Measurements from ENCODE around the gene PLEKHA1.

Gene PLEKHA1

GRCh38 chr10:122346326-122346950, 28.1 kb upstream of the PLEKHA1 start:
- Histone ChIP-seq H3K9ac (ENCODE audit: low read length in 5 of 5) (no peak overlapping the region), H3K4me1 (ENCODE audit: control insufficient read depth in 5 of 5, insufficient read depth in 5 of 5, low read length in 5 of 5) (peaks cover 0 to 3% (median 0%) of the 10 kb centered on the region in 5 donors), H3K36me3 (ENCODE audit: control insufficient read depth in 5 of 5, insufficient read depth in 5 of 5, low read length in 5 of 5) (no peaks in the 10 kb centered on the region), H3K27me3 (ENCODE audit: control insufficient read depth in 5 of 5, insufficient read depth in 4 of 5, low read length in 5 of 5) (no peaks in the 10 kb centered on the region), H3K4me3 (ENCODE audit: low read depth in 1 of 5, low read length in 5 of 5) (no peak overlapping the region), H3K9me3 (ENCODE audit: control insufficient read depth in 5 of 5, low read length in 5 of 5) (peaks cover 0 to 3% (median 0%) of the 10 kb centered on the region in 5 donors), H3K27ac (ENCODE audit: low read depth, low read length) (no peak overlapping the region)

- H3K27ac ChIP-seq (ENCODE audit: low read depth, low read length), result no peak overlapping the region
- peaks cover 0 to 3% (median 0%) of the 10 kb centered on the region in 5 donors for H3K9me3 ChIP-seq (ENCODE audit: control insufficient read depth in 5 of 5, low read length in 5 of 5)
- H3K4me3 ChIP-seq (ENCODE audit: low read depth in 1 of 5, low read length in 5 of 5), result no peak overlapping the region
- no peaks in the 10 kb centered on the region for H3K27me3 ChIP-seq (ENCODE audit: control insufficient read depth in 5 of 5, insufficient read depth in 4 of 5, low read length in 5 of 5)
- H3K4me1 ChIP-seq (ENCODE audit: control insufficient read depth in 5 of 5, insufficient read depth in 5 of 5, low read length in 5 of 5), result peaks cover 0 to 3% (median 0%) of the 10 kb centered on the region in 5 donors
- H3K36me3 ChIP-seq (ENCODE audit: control insufficient read depth in 5 of 5, insufficient read depth in 5 of 5, low read length in 5 of 5), result no peaks in the 10 kb centered on the region
- H3K9ac ChIP-seq (ENCODE audit: low read length in 5 of 5), result no peak overlapping the region
These were observed 27.2 kb upstream of the PLEKHA1 start for GRCh38 chr10:122347170-122347841.

GRCh38 chr10:122348512-122348911, 26.0 kb upstream of the PLEKHA1 start:
- Histone ChIP-seq H3K4me3 (ENCODE audit: low read depth in 1 of 5, low read length in 5 of 5) (no peak overlapping the region), H3K27ac (ENCODE audit: low read depth, low read length) (no peak overlapping the region), H3K9ac (ENCODE audit: low read length in 5 of 5) (no peak overlapping the region), H3K9me3 (ENCODE audit: control insufficient read depth in 5 of 5, low read length in 5 of 5) (peaks cover 0 to 3% (median 0%) of the 10 kb centered on the region in 5 donors), H3K27me3 (ENCODE audit: control insufficient read depth in 5 of 5, insufficient read depth in 4 of 5, low read length in 5 of 5) (no peaks in the 10 kb centered on the region), H3K36me3 (ENCODE audit: control insufficient read depth in 5 of 5, insufficient read depth in 5 of 5, low read length in 5 of 5) (no peaks in the 10 kb centered on the region), H3K4me1 (ENCODE audit: control insufficient read depth in 5 of 5, insufficient read depth in 5 of 5, low read length in 5 of 5) (peaks cover 0 to 3% (median 0%) of the 10 kb centered on the region in 5 donors)

GRCh38 chr10:122348935-122349361, 25.6 kb upstream of the PLEKHA1 start:
- H3K27ac ChIP-seq (ENCODE audit: low read depth, low read length), result no peak overlapping the region
- no peak overlapping the region for H3K4me3 ChIP-seq (ENCODE audit: low read depth in 1 of 5, low read length in 5 of 5)
- peaks cover 0 to 3% (median 0%) of the 10 kb centered on the region in 5 donors for H3K4me1 ChIP-seq (ENCODE audit: control insufficient read depth in 5 of 5, insufficient read depth in 5 of 5, low read length in 5 of 5)
- peaks cover 0 to 3% (median 0%) of the 10 kb centered on the region in 5 donors for H3K27me3 ChIP-seq (ENCODE audit: control insufficient read depth in 5 of 5, insufficient read depth in 4 of 5, low read length in 5 of 5)
- H3K36me3 ChIP-seq (ENCODE audit: control insufficient read depth in 5 of 5, insufficient read depth in 5 of 5, low read length in 5 of 5), result no peaks in the 10 kb centered on the region
- no peak overlapping the region for H3K9ac ChIP-seq (ENCODE audit: low read length in 5 of 5)
- H3K9me3 ChIP-seq (ENCODE audit: control insufficient read depth in 5 of 5, low read length in 5 of 5), result peaks cover 0 to 3% (median 0%) of the 10 kb centered on the region in 5 donors

GRCh38 chr10:122349758-122350369, 24.6 kb upstream of the PLEKHA1 start:
- Histone ChIP-seq H3K27me3 (ENCODE audit: control insufficient read depth in 5 of 5, insufficient read depth in 4 of 5, low read length in 5 of 5) (peaks cover 0 to 3% (median 0%) of the 10 kb centered on the region in 5 donors), H3K9ac (ENCODE audit: low read length in 5 of 5) (no peak overlapping the region), H3K9me3 (ENCODE audit: control insufficient read depth in 5 of 5, low read length in 5 of 5) (peaks cover 0 to 3% (median 0%) of the 10 kb centered on the region in 5 donors), H3K4me1 (ENCODE audit: control insufficient read depth in 5 of 5, insufficient read depth in 5 of 5, low read length in 5 of 5) (peaks cover 0 to 3% (median 0%) of the 10 kb centered on the region in 5 donors), H3K4me3 (ENCODE audit: low read depth in 1 of 5, low read length in 5 of 5) (no peak overlapping the region), H3K36me3 (ENCODE audit: control insufficient read depth in 5 of 5, insufficient read depth in 5 of 5, low read length in 5 of 5) (no peaks in the 10 kb centered on the region), H3K27ac (ENCODE audit: low read depth, low read length) (no peak overlapping the region)

GRCh38 chr10:122350893-122351292, 23.6 kb upstream of the PLEKHA1 start:
- Histone ChIP-seq H3K27ac (ENCODE audit: low read depth, low read length) (no peak overlapping the region), H3K4me1 (ENCODE audit: control insufficient read depth in 5 of 5, insufficient read depth in 5 of 5, low read length in 5 of 5) (peaks cover 0 to 3% (median 0%) of the 10 kb centered on the region in 5 donors), H3K36me3 (ENCODE audit: control insufficient read depth in 5 of 5, insufficient read depth in 5 of 5, low read length in 5 of 5) (no peaks in the 10 kb centered on the region), H3K9me3 (ENCODE audit: control insufficient read depth in 5 of 5, low read length in 5 of 5) (peaks cover 0 to 3% (median 0%) of the 10 kb centered on the region in 5 donors), H3K4me3 (ENCODE audit: low read depth in 1 of 5, low read length in 5 of 5) (no peak overlapping the region), H3K27me3 (ENCODE audit: control insufficient read depth in 5 of 5, insufficient read depth in 4 of 5, low read length in 5 of 5) (peaks cover 0 to 3% (median 0%) of the 10 kb centered on the region in 5 donors), H3K9ac (ENCODE audit: low read length in 5 of 5) (no peak overlapping the region)

- H3K4me3 ChIP-seq (ENCODE audit: low read depth in 1 of 5, low read length in 5 of 5), result no peak overlapping the region
- no peaks in the 10 kb centered on the region for H3K36me3 ChIP-seq (ENCODE audit: control insufficient read depth in 5 of 5, insufficient read depth in 5 of 5, low read length in 5 of 5)
- H3K4me1 ChIP-seq (ENCODE audit: control insufficient read depth in 5 of 5, insufficient read depth in 5 of 5, low read length in 5 of 5), result peaks cover 0 to 3% (median 0%) of the 10 kb centered on the region in 5 donors
- no peaks in the 10 kb centered on the region for H3K9me3 ChIP-seq (ENCODE audit: control insufficient read depth in 5 of 5, low read length in 5 of 5)
- H3K27ac ChIP-seq (ENCODE audit: low read depth, low read length), result no peak overlapping the region
- no peak overlapping the region for H3K9ac ChIP-seq (ENCODE audit: low read length in 5 of 5)
- H3K27me3 ChIP-seq (ENCODE audit: control insufficient read depth in 5 of 5, insufficient read depth in 4 of 5, low read length in 5 of 5), result peaks cover 0 to 3% (median 0%) of the 10 kb centered on the region in 5 donors
These were observed 21.5 kb upstream of the PLEKHA1 start for GRCh38 chr10:122352817-122353525.

GRCh38 chr10:122354383-122354782, 20.1 kb upstream of the PLEKHA1 start:
- Histone ChIP-seq H3K4me3 (ENCODE audit: low read depth in 1 of 5, low read length in 5 of 5) (no peak overlapping the region), H3K36me3 (ENCODE audit: control insufficient read depth in 5 of 5, insufficient read depth in 5 of 5, low read length in 5 of 5) (no peaks in the 10 kb centered on the region), H3K4me1 (ENCODE audit: control insufficient read depth in 5 of 5, insufficient read depth in 5 of 5, low read length in 5 of 5) (peaks cover 0 to 3% (median 0%) of the 10 kb centered on the region in 5 donors), H3K27ac (ENCODE audit: low read depth, low read length) (no peak overlapping the region), H3K9ac (ENCODE audit: low read length in 5 of 5) (no peak overlapping the region), H3K27me3 (ENCODE audit: control insufficient read depth in 5 of 5, insufficient read depth in 4 of 5, low read length in 5 of 5) (peaks cover 0 to 3% (median 0%) of the 10 kb centered on the region in 5 donors), H3K9me3 (ENCODE audit: control insufficient read depth in 5 of 5, low read length in 5 of 5) (peaks cover 0 to 3% (median 0%) of the 10 kb centered on the region in 5 donors)

GRCh38 chr10:122357685-122358084, 16.8 kb upstream of the PLEKHA1 start:
- Histone ChIP-seq H3K27me3 (ENCODE audit: control insufficient read depth in 5 of 5, insufficient read depth in 4 of 5, low read length in 5 of 5) (peaks cover 0 to 3% (median 0%) of the 10 kb centered on the region in 5 donors), H3K4me3 (ENCODE audit: low read depth in 1 of 5, low read length in 5 of 5) (no peak overlapping the region), H3K36me3 (ENCODE audit: control insufficient read depth in 5 of 5, insufficient read depth in 5 of 5, low read length in 5 of 5) (no peaks in the 10 kb centered on the region), H3K4me1 (ENCODE audit: control insufficient read depth in 5 of 5, insufficient read depth in 5 of 5, low read length in 5 of 5) (no peaks in the 10 kb centered on the region), H3K9ac (ENCODE audit: low read length in 5 of 5) (no peak overlapping the region), H3K27ac (ENCODE audit: low read depth, low read length) (no peak overlapping the region), H3K9me3 (ENCODE audit: control insufficient read depth in 5 of 5, low read length in 5 of 5) (peaks cover 0 to 3% (median 0%) of the 10 kb centered on the region in 5 donors)
